SHP77 (cell line): ENCODE data around the gene REV1.
"Not testable (repeated sequence)": the region's sequence is repeated elsewhere in the genome, so short reads cannot be mapped to it uniquely, and the experiment has no call there.

ENCODE experiments used
- DNase-seq, 2 experiments: peaks; one replicate each; lab custom pipeline; 2025; lab: John Stamatoyannopoulos, UW

REV1 gene

GRCh38 chr2:99485824-99486223 lies 4.0 kb downstream of the REV1 start:
- no peak for DNase-seq

- DNase-seq: no peak
Observed at GRCh38 chr2:99485411-99485810, 4.4 kb downstream of the REV1 start.

- DNase-seq: no peak
Observed at GRCh38 chr2:99484205-99484604, 5.6 kb downstream of the REV1 start.

GRCh38 chr2:99481941-99482340 lies 7.9 kb downstream of the REV1 start:
- peak in 1 of 2 experiments; percentile 11 for DNase-seq

GRCh38 chr2:99481527-99481926 lies 8.3 kb downstream of the REV1 start:
- no peak for DNase-seq

GRCh38 chr2:99480390-99480789 lies 9.4 kb downstream of the REV1 start:
- DNase-seq: no peak

GRCh38 chr2:99478632-99479031 lies 11.2 kb downstream of the REV1 start:
- no peak for DNase-seq

GRCh38 chr2:99477054-99477453 lies 12.8 kb downstream of the REV1 start:
- no peak for DNase-seq

GRCh38 chr2:99476629-99477028 lies 13.2 kb downstream of the REV1 start:
- DNase-seq: no peak

GRCh38 chr2:99475095-99475494 lies 14.7 kb downstream of the REV1 start:
- not testable (repeated sequence) for DNase-seq

GRCh38 chr2:99473518-99474083 lies 16.2 kb downstream of the REV1 start:
- no peak for DNase-seq

- no peak for DNase-seq
Observed at GRCh38 chr2:99472600-99472960, 17.2 kb downstream of the REV1 start.

GRCh38 chr2:99471654-99472599 lies 17.9 kb downstream of the REV1 start:
- no peak for DNase-seq

- no peak for DNase-seq
Observed at GRCh38 chr2:99470957-99471356, 18.9 kb downstream of the REV1 start.

GRCh38 chr2:99470459-99470858 lies 19.4 kb downstream of the REV1 start:
- DNase-seq: not testable (repeated sequence)

- DNase-seq: no peak
Observed at GRCh38 chr2:99469394-99469793, 20.4 kb downstream of the REV1 start.

- no peak for DNase-seq
Observed at GRCh38 chr2:99468155-99468554, 21.7 kb downstream of the REV1 start.

GRCh38 chr2:99467390-99467789 lies 22.4 kb downstream of the REV1 start:
- no peak for DNase-seq

- DNase-seq: no peak
Observed at GRCh38 chr2:99461828-99462483, 27.9 kb downstream of the REV1 start.

- no peak for DNase-seq
Observed at GRCh38 chr2:99458529-99458928, 31.3 kb downstream of the REV1 start.

GRCh38 chr2:99451686-99452085 lies 38.1 kb downstream of the REV1 start:
- DNase-seq: no peak

- DNase-seq: no peak
Observed at GRCh38 chr2:99451280-99451679, 38.5 kb downstream of the REV1 start.

- no peak for DNase-seq
Observed at GRCh38 chr2:99450199-99450598, 39.6 kb downstream of the REV1 start.
